HCT116 (cell line): ENCODE measurements around the gene ELFN2. TPM values are rescaled to one million over a fixed set of nuclear protein-coding genes. Genes with fewer than 3 reads are reported as not detected.

Experiments
- ATAC-seq: fragments of 200-7000 bp; cut with Tn5 transposase; 2 replicates; pipeline ENCODE4 v1.9.1; 2020; ENCODE audit warnings: mild to moderate bottlenecking, moderate library complexity
- BruUV-seq: library from RNA; stranded (reverse); fragments of 400-500 nt; replicated peaks from 2 replicates; lab custom pipeline; 2021; lab: Mats Ljungman, UMichigan
- CTCF ChIA-PET: fragments of 300-600 bp; sonication (Branson Sonifier 250); formaldehyde crosslinking; loops from one replicate; lab custom pipeline; 2021; ENCODE audit warnings: antibody characterized with exemption; lab: Charles Lee
- POLR2A ChIA-PET: fragments of 300-600, 350-600 bp; sonication (Branson Sonifier 250); formaldehyde crosslinking; loops from one replicate; lab custom pipeline; 2021; ENCODE audit warnings: antibody characterized with exemption; lab: Charles Lee
- RAD21 ChIA-PET, 2 experiments: fragments of 300-600 bp; sonication (Branson Sonifier 250); formaldehyde crosslinking; loops; one replicate each; lab custom pipeline; 2023; ENCODE audit warnings: low total read pairs in 2 of 2; ENCODE audit not compliant: uncharacterized antibody in 2 of 2, unreplicated experiment in 2 of 2, low non-redundant PET in 1 of 2; lab: Charles Lee
- DNase-seq: peaks from one replicate; pipeline ENCODE4 v3.0.0-alpha.2; 2010; ENCODE audit warnings: low read depth, low spot score
- H2AFZ ChIP-seq: fragments of 200-600 bp; shearing (Covaris generic), sonication (generic); 2 replicates; pipeline ENCODE4 v1.6.1; 2017; ENCODE audit warnings: low read depth, mixed run types, mixed read lengths, antibody characterized with exemption, low read length; ENCODE audit not compliant: poor library complexity, severe bottlenecking
- H3K27ac ChIP-seq: 2 replicates; pipeline ENCODE4 v1.5.1; 2012; ENCODE audit warnings: low read depth, low read length
- H3K27me3 ChIP-seq: fragments of 200-600 bp; sonication (generic); 2 replicates; pipeline ENCODE4 v1.6.1; 2016; ENCODE audit warnings: mixed run types, low read length, mixed read lengths; ENCODE audit not compliant: insufficient read depth
- H3K36me3 ChIP-seq, 2 experiments: fragments of 200-500 bp in 1 of 2; fragments of 200-600 bp in 1 of 2; sonication (Bioruptor generic) in 1 of 2; sonication (generic) in 1 of 2; 2 replicates each; pipeline versions ENCODE4 v1.5.1 to v1.6.1; 2014 to 2016; ENCODE audit warnings: low read length in 2 of 2, inconsistent platforms in 1 of 2, mixed read lengths in 1 of 2, mixed run types in 1 of 2; ENCODE audit not compliant: insufficient read depth in 2 of 2, control insufficient read depth in 1 of 2
- H3K4me1 ChIP-seq, 2 experiments: fragments of 200-600 bp in 1 of 2; sonication (generic) in 1 of 2; 2 replicates each; pipeline versions ENCODE4 v1.5.1 to v1.6.1; 2012 to 2017; ENCODE audit warnings: low read length in 2 of 2, inconsistent platforms in 1 of 2, mild to moderate bottlenecking in 1 of 2, mixed read lengths in 1 of 2, mixed run types in 1 of 2, moderate library complexity in 1 of 2; ENCODE audit not compliant: insufficient read depth in 2 of 2, control insufficient read depth in 1 of 2
- H3K4me2 ChIP-seq: fragments of 200-600 bp; sonication (generic); 2 replicates; pipeline ENCODE4 v1.6.1; 2017; ENCODE audit warnings: mixed run types, low read length, mixed read lengths
- H3K4me3 ChIP-seq, 2 experiments: fragments of 200-600 bp in 1 of 2; sonication (generic) in 1 of 2; replicated peaks in 1 of 2; 2 replicates each; pipeline ENCODE4 v1.5.1; 2011 to 2016; ENCODE audit warnings: low read length in 2 of 2, control low read depth in 1 of 2, low read depth in 1 of 2, mild to moderate bottlenecking in 1 of 2, mixed read lengths in 1 of 2, mixed run types in 1 of 2
- H3K79me2 ChIP-seq: fragments of 200-600 bp; sonication (generic); 2 replicates; pipeline ENCODE4 v1.6.1; 2017; ENCODE audit warnings: mild to moderate bottlenecking, mixed run types, low read length, moderate library complexity, mixed read lengths; ENCODE audit not compliant: insufficient read depth
- H3K9ac ChIP-seq: fragments of 200-600 bp; sonication (generic); 2 replicates; pipeline ENCODE4 v1.6.1; 2016; ENCODE audit warnings: low read length, mixed read lengths
- H3K9me2 ChIP-seq: fragments of 200-600 bp; sonication (generic), shearing (Covaris generic); 2 replicates; pipeline ENCODE4 v1.6.1; 2017; ENCODE audit warnings: mixed run types, mild to moderate bottlenecking, moderate library complexity; ENCODE audit not compliant: insufficient read depth
- H3K9me3 ChIP-seq, 2 experiments: fragments of 200-500 bp in 1 of 2; fragments of 200-600 bp in 1 of 2; sonication (Bioruptor generic) in 1 of 2; sonication (generic) in 1 of 2; 2 replicates each; pipeline ENCODE4 v1.6.1; 2014 to 2017; ENCODE audit warnings: low read length in 2 of 2, mixed read lengths in 2 of 2, inconsistent platforms in 1 of 2, low read depth in 1 of 2, mild to moderate bottlenecking in 1 of 2, mixed run types in 1 of 2, moderate library complexity in 1 of 2; ENCODE audit not compliant: control insufficient read depth in 1 of 2, insufficient read depth in 1 of 2
- H4K20me1 ChIP-seq: fragments of 200-600 bp; sonication (generic), shearing (Covaris generic); 2 replicates; pipeline ENCODE4 v1.6.1; 2017; ENCODE audit warnings: mixed run types, mild to moderate bottlenecking, moderate library complexity; ENCODE audit not compliant: insufficient read depth
- CBX3 ChIP-seq: IDR thresholded peaks from 2 replicates; pipeline ENCODE4 v1.6.1; 2012; ENCODE audit warnings: low read depth
- CTCF ChIP-seq, 3 experiments: fragments of 200-600 bp in 1 of 3; sonication (generic) in 1 of 3; IDR thresholded peaks in 2 of 3; conservative IDR thresholded peaks in 1 of 3; 2 replicates each; pipeline ENCODE4 v1.5.1; 2012 to 2017; ENCODE audit warnings: low read depth in 2 of 3, low read length in 2 of 3, antibody characterized with exemption in 1 of 3, borderline replicate concordance in 1 of 3, control low read depth in 1 of 3, mild to moderate bottlenecking in 1 of 3, mixed read lengths in 1 of 3, mixed run types in 1 of 3, moderate library complexity in 1 of 3; ENCODE audit not compliant: insufficient read depth in 1 of 3
- EZH2 ChIP-seq: fragments of 200-600 bp; sonication (generic); IDR thresholded peaks from 2 replicates; pipeline ENCODE4 v1.6.1; 2017; ENCODE audit warnings: antibody characterized with exemption, mixed run types
- FOSL1 ChIP-seq: IDR thresholded peaks from 2 replicates; pipeline ENCODE4 v1.6.1; 2012; ENCODE audit warnings: low read depth
- RAD21 ChIP-seq: IDR thresholded peaks from 2 replicates; pipeline ENCODE4 v1.6.1; 2012; ENCODE audit warnings: low read depth, mild to moderate bottlenecking
- SP1 ChIP-seq: IDR thresholded peaks from 2 replicates; pipeline ENCODE4 v1.6.1; 2012; ENCODE audit warnings: low read depth
- YY1 ChIP-seq: IDR thresholded peaks from 2 replicates; pipeline ENCODE4 v1.6.1; 2011; ENCODE audit warnings: low read length, low read depth, moderate library complexity, mild to moderate bottlenecking; ENCODE audit not compliant: insufficient replicate concordance; ENCODE audit errors: extremely low read depth
- intact Hi-C: fragments of 100-400 bp; cut with micrococcal nuclease; formaldehyde crosslinking; loops from 2 replicates; pipeline ENCODE4 v1.10.0; 2022
- total RNA-seq: library from RNA; stranded (reverse); gene quantifications from one replicate; pipeline ENCODE4 v1.2.1, GENCODE V29; 2021; ENCODE audit not compliant: unreplicated experiment

ELFN2 gene
- total RNA-seq, 1 experiment from 2014 or later, result 45.4 TPM

GRCh38 chr22:37457093-37457893 is 30.0 kb upstream of the ELFN2 start:
- ChIA-PET POLR2A (interaction anchor here (0.8 to 5.5 kb wide), 5 partner anchors 127 to 140 kb away, joined by 3 to 54 read pairs (median 8); no protein-coding TSS in a partner anchor), CTCF (interaction anchor here (0.8 to 8.1 kb wide), 13 partner anchors 15 to 260 kb away, joined by 3 to 147 read pairs (median 4); no protein-coding TSS in a partner anchor), RAD21 (interaction anchor here (0.7 to 6.7 kb wide), 4 partner anchors 28 to 140 kb away, joined by 3 to 63 read pairs (median 30); no protein-coding TSS in a partner anchor)
- Histone ChIP-seq H3K27me3 (no peaks in the 10 kb centered on the region; the same call in 1 of the 2 replicates), H3K4me1 (peaks cover 49 to 59% of the 10 kb centered on the region in 2 experiments), H3K4me3 (no peak overlapping the region), H3K9me3 (no peaks in the 10 kb centered on the region), H4K20me1 (no peaks in the 10 kb centered on the region), H3K4me2 (peak overlapping the region; percentile 65), H3K36me3 (no peaks in the 10 kb centered on the region), H3K79me2 (no peaks in the 10 kb centered on the region), H3K9ac (peak overlapping the region; percentile 65), H2AFZ (no peak overlapping the region), H3K27ac (peak overlapping the region; percentile 96), H3K9me2 (no peaks in the 10 kb centered on the region)
- peak; percentile 79 for DNase-seq
- TF ChIP-seq SP1, result 0 out of 2 replicates have a peak, but pooled peaks have one; percentile 18
- TF ChIP-seq CTCF (IDR thresholded peaks at IDR 0.05 in 2 of 3, conservative IDR thresholded peaks at IDR 0.05 in 1 of 3; ENCODE audit: borderline replicate concordance in 1 of 3, insufficient read depth in 1 of 3, low read depth in 2 of 3, low read length in 2 of 3), result peak; percentile 97 to 99 (median 98)
- TF ChIP-seq CBX3, result 0 out of 2 replicates have a peak, but pooled peaks have one; percentile 34
- no peak for TF ChIP-seq EZH2
- peak; percentile 100 for TF ChIP-seq RAD21
- no peak for TF ChIP-seq FOSL1
- peak; percentile 12 for TF ChIP-seq YY1
- intact Hi-C loops, result loop anchor here (1.0 to 2.0 kb wide), 5 partner anchors 128 to 258 kb away; no protein-coding TSS in a partner anchor
- BruUV-seq, result no TSS peak
- peak; percentile 87 for ATAC-seq
